Panc1 (cell line): ENCODE results near the gene ARL15. TPM values are rescaled to one million over a fixed set of nuclear protein-coding genes. Genes with fewer than 3 reads are reported as not detected.

Experiments
- ATAC-seq: fragments of 200-7000 bp; cut with Tn5 transposase; 2 replicates; pipeline ENCODE4 v1.9.1; 2020; ENCODE audit warnings: mild to moderate bottlenecking, moderate library complexity
- Bru-seq: library from RNA; stranded (reverse); fragments of 400-500 nt; gene quantifications from one replicate; lab custom pipeline; 2021; lab: Mats Ljungman, UMichigan
- BruChase-seq, 2 experiments: library from RNA; stranded (reverse); fragments of 400-500 nt; gene quantifications; one replicate each; lab custom pipeline; 2021; lab: Mats Ljungman, UMichigan
- BruUV-seq: library from RNA; stranded (reverse); fragments of 400-500 nt; replicated peaks from 2 replicates; lab custom pipeline; 2021; lab: Mats Ljungman, UMichigan
- CTCF ChIA-PET: fragments of 300-600 bp; sonication (Branson Sonifier 250); formaldehyde crosslinking; loops from one replicate; lab custom pipeline; 2022; ENCODE audit warnings: antibody characterized with exemption; lab: Charles Lee
- POLR2A ChIA-PET: fragments of 300-600 bp; sonication (Branson Sonifier 250); formaldehyde crosslinking; loops from one replicate; lab custom pipeline; 2022; ENCODE audit warnings: antibody characterized with exemption; lab: Charles Lee
- DNase-seq: peaks from one replicate; pipeline ENCODE4 v3.0.0-alpha.2; 2010; ENCODE audit warnings: low read depth, low spot score
- H3K27ac ChIP-seq: 2 replicates; pipeline ENCODE4 v1.5.1; 2011; ENCODE audit warnings: mild to moderate bottlenecking, low read length, inconsistent platforms
- H3K27me3 ChIP-seq: fragments of 200-500 bp; sonication (Bioruptor generic); 2 replicates; pipeline ENCODE4 v1.6.0; 2014; ENCODE audit warnings: low read length, inconsistent platforms; ENCODE audit not compliant: control insufficient read depth, insufficient read depth
- H3K36me3 ChIP-seq: fragments of 200-500 bp; sonication (Bioruptor generic); 2 replicates; pipeline ENCODE4 v1.5.1; 2014; ENCODE audit warnings: inconsistent platforms, mild to moderate bottlenecking, low read length, moderate library complexity; ENCODE audit not compliant: control insufficient read depth, insufficient read depth
- H3K4me1 ChIP-seq: 2 replicates; pipeline ENCODE4 v1.5.1; 2011; ENCODE audit warnings: inconsistent platforms, mild to moderate bottlenecking, low read length, moderate library complexity; ENCODE audit not compliant: control insufficient read depth, insufficient read depth
- H3K4me3 ChIP-seq, 2 experiments: 2 replicates each; pipeline ENCODE4 v1.5.1; 2011 to 2012; ENCODE audit warnings: low read depth in 2 of 2, low read length in 2 of 2, mild to moderate bottlenecking in 2 of 2, inconsistent platforms in 1 of 2, moderate library complexity in 1 of 2
- H3K9me3 ChIP-seq: fragments of 200-500 bp; sonication (Bioruptor generic); 2 replicates; pipeline ENCODE4 v1.5.1; 2014; ENCODE audit warnings: low read depth, mild to moderate bottlenecking, inconsistent platforms, low read length, moderate library complexity; ENCODE audit not compliant: control insufficient read depth, insufficient read depth
- CTCF ChIP-seq: fragments of 450-650 bp; IDR thresholded peaks from 2 replicates; pipeline ENCODE4 v1.5.1; 2017; ENCODE audit warnings: mild to moderate bottlenecking
- POLR2AphosphoS5 ChIP-seq: IDR thresholded peaks from 2 replicates; pipeline ENCODE4 v1.6.1; 2012; ENCODE audit warnings: mild to moderate bottlenecking, low read depth, low read length, moderate library complexity
- REST ChIP-seq, 2 experiments: IDR thresholded peaks; 2 replicates each; pipeline ENCODE4 v1.6.1; 2011 to 2012; ENCODE audit warnings: low read depth in 2 of 2, control low read depth in 1 of 2, low read length in 1 of 2, mild to moderate bottlenecking in 1 of 2, moderate library complexity in 1 of 2; ENCODE audit not compliant: insufficient read depth in 1 of 2
- SIN3A ChIP-seq: IDR thresholded peaks from 2 replicates; pipeline ENCODE4 v1.6.1; 2012; ENCODE audit warnings: low read depth, mild to moderate bottlenecking, low read length, moderate library complexity, borderline replicate concordance; ENCODE audit not compliant: insufficient read depth
- TCF7L2 ChIP-seq: IDR thresholded peaks from 2 replicates; pipeline ENCODE4 v1.6.1; 2011; ENCODE audit warnings: mild to moderate bottlenecking, low read depth, low read length, inconsistent platforms
- in situ Hi-C: cut with HindIII; loops from 2 replicates; pipeline ENCODE4 v1.10.0; 2016; ENCODE audit warnings: low sequenced_read_pairs, low pct_unique_long_range_greater_than_20kb
- intact Hi-C: fragments of 100-400 bp; cut with micrococcal nuclease; formaldehyde crosslinking; loops from one replicate; pipeline ENCODE4 v1.10.0; 2022; ENCODE audit not compliant: unreplicated experiment
- long read RNA-seq: library from polyadenylated mRNA; unstranded; transcript quantifications from one replicate; pipeline ENCODE4 v2.0.0, GENCODE V29; 2021; ENCODE audit not compliant: unreplicated experiment
- polyA plus RNA-seq: library from polyadenylated mRNA; unstranded; fragments of >200 nt; gene quantifications from one replicate; pipeline ENCODE4 v1.2.1, GENCODE V29; 2012; ENCODE audit warnings: missing spikeins; ENCODE audit not compliant: insufficient read length
- total RNA-seq: library from RNA; stranded (reverse); gene quantifications from one replicate; pipeline ENCODE4 v1.2.1, GENCODE V29; 2021; ENCODE audit not compliant: unreplicated experiment

Gene ARL15
- total RNA-seq = 16.5 TPM
- polyA plus RNA-seq = 4.9 TPM
- Bru-seq, nascent RNA = percentile 61 among the genes with signal in this experiment
- percentile 61 among the genes with signal in this experiment for BruChase-seq, experiment 1, labeled RNA remaining after a 2-hour chase
- BruChase-seq, experiment 2, labeled RNA remaining after a 6-hour chase = percentile 61 among the genes with signal in this experiment
- long read RNA-seq, partial matches to known transcripts = 0 of 6 reads
- long read RNA-seq, other reads (novel, unspliced or antisense) = 3 of 6 reads

GRCh38 chr5:54310433-54311175 lies at the start of gene ARL15:
TSS of gene ARL15 (minus strand) at chr5:54310573.
- H3K27me3 ChIP-seq = no peaks in the 10 kb centered on the region
- BruUV-seq = TSS peak; percentile 86
- H3K27ac ChIP-seq = peak within 1 kb of the TSS; percentile 84
- H3K9me3 ChIP-seq = no peaks in the 10 kb centered on the region
- in situ Hi-C loops = no loop called here
- peak; percentile 96 for ATAC-seq
- H3K4me3 ChIP-seq = peak within 1 kb of the TSS; percentile 80 to 85
- intact Hi-C loops = loop anchor here (5.0 kb wide), 1 partner anchor 107 kb away; no protein-coding TSS in a partner anchor
- H3K36me3 ChIP-seq = no peaks in the 10 kb centered on the region; the same call in 1 of the 2 replicates
- ChIA-PET POLR2A (no interaction called here), CTCF (interaction anchor here (0.6 to 0.7 kb wide), 2 partner anchors 24 to 1524 kb away, joined by 3 read pairs; no protein-coding TSS in a partner anchor)
- DNase-seq = peak; percentile 64
- no peak for TF ChIP-seq CTCF
- peak; percentile 94 for TF ChIP-seq POLR2AphosphoS5
- no peak for TF ChIP-seq REST (IDR thresholded peaks at IDR 0.05; ENCODE audit: insufficient read depth in 1 of 2, low read depth in 2 of 2, low read length in 1 of 2)
- TF ChIP-seq SIN3A = 0 out of 2 replicates have a peak, but pooled peaks have one; percentile 62
- peak; percentile 87 for TF ChIP-seq TCF7L2
- peaks cover 13% of the 10 kb centered on the region for H3K4me1 ChIP-seq

GRCh38 chr5:54360089-54360488 lies 49.7 kb upstream of the ARL15 start:
- Histone ChIP-seq H3K36me3 (no peaks in the 10 kb centered on the region; the same call in 1 of the 2 replicates), H3K9me3 (no peaks in the 10 kb centered on the region), H3K27me3 (no peaks in the 10 kb centered on the region; the same call in 1 of the 2 replicates), H3K27ac (no peak overlapping the region), H3K4me3 (no peak overlapping the region), H3K4me1 (no peaks in the 10 kb centered on the region)
- DNase-seq (no peak), ATAC-seq (peak; percentile 48; the same call in 1 of the 2 replicates)
- BruUV-seq = no TSS peak
- intact Hi-C loops = no loop called here
- CTCF ChIA-PET = no interaction called here
- POLR2A ChIA-PET = no interaction called here
- in situ Hi-C loops = no loop called here
- TF ChIP-seq REST (IDR thresholded peaks at IDR 0.05; ENCODE audit: insufficient read depth in 1 of 2, low read depth in 2 of 2, low read length in 1 of 2) (no peak), POLR2AphosphoS5 (no peak)
